HEK293 (cell line): ENCODE data around the gene CCBE1.

Source experiments
- CTCF ChIA-PET: fragments of 350-600 bp; formaldehyde crosslinking; extraction: SDS; loops from one replicate; lab custom pipeline; 2021; ENCODE audit warnings: antibody characterized with exemption; lab: Yijun Ruan, JAX
- POLR2A ChIA-PET: fragments of 300-600 bp; formaldehyde crosslinking; extraction: SDS; loops from one replicate; lab custom pipeline; 2020; ENCODE audit warnings: antibody characterized with exemption, inconsistent platforms; lab: Yijun Ruan, JAX
- H3K27ac ChIP-seq: fragments of 200-500 bp; sonication (Bioruptor generic); 2 replicates; pipeline ENCODE4 v1.5.1; 2014; ENCODE audit warnings: low read depth, low read length, control low read depth, inconsistent platforms; ENCODE audit errors: extremely low read depth
- H3K36me3 ChIP-seq, 2 experiments: fragments of 200-500 bp in 1 of 2; sonication (Bioruptor generic) in 1 of 2; 1 replicate in 1 of 2; 2 replicates in 1 of 2; pipeline ENCODE4 v1.5.1; 2014 to 2017; ENCODE audit warnings: inconsistent platforms in 2 of 2, low read length in 2 of 2; ENCODE audit not compliant: control insufficient read depth in 2 of 2, insufficient read depth in 1 of 2
- H3K4me1 ChIP-seq: fragments of 200-500 bp; sonication (Bioruptor generic); 2 replicates; pipeline ENCODE4 v1.5.1; 2014; ENCODE audit warnings: mild to moderate bottlenecking, low read length, inconsistent platforms; ENCODE audit not compliant: control insufficient read depth, insufficient read depth
- H3K4me3 ChIP-seq: 2 replicates; pipeline ENCODE4 v1.5.1; 2011; ENCODE audit warnings: low read depth, mild to moderate bottlenecking, control low read depth, low read length, moderate library complexity
- H3K9me3 ChIP-seq: fragments of 200-500 bp; sonication (Bioruptor generic); 2 replicates; pipeline ENCODE4 v1.5.1; 2014; ENCODE audit warnings: low read depth, low read length, inconsistent platforms; ENCODE audit not compliant: control insufficient read depth, insufficient read depth
- BCL11A ChIP-seq: fragments of 450-650 bp; formaldehyde crosslinking; IDR thresholded peaks from 2 replicates; pipeline ENCODE4 v1.5.1; 2016; ENCODE audit warnings: low read depth, missing biosample characterization, missing genetic modification characterization
- KLF10 ChIP-seq: fragments of 450-650 bp; IDR thresholded peaks from 2 replicates; pipeline ENCODE4 v1.5.1; 2018; ENCODE audit warnings: missing biosample characterization, mild to moderate bottlenecking, missing genetic modification characterization
- KLF7 ChIP-seq: fragments of 450-650 bp; formaldehyde crosslinking; IDR thresholded peaks from 2 replicates; pipeline ENCODE4 v1.5.1; 2016; ENCODE audit warnings: missing biosample characterization, missing genetic modification characterization, borderline replicate concordance
- OSR2 ChIP-seq: fragments of 450-650 bp; formaldehyde crosslinking; IDR thresholded peaks from 2 replicates; pipeline ENCODE4 v1.5.1; 2016; ENCODE audit warnings: missing biosample characterization, missing genetic modification characterization
- PRDM1 ChIP-seq: fragments of 450-650 bp; formaldehyde crosslinking; IDR thresholded peaks from 2 replicates; pipeline ENCODE4; 2016; ENCODE audit warnings: missing biosample characterization, missing genetic modification characterization
- SP3 ChIP-seq: fragments of 450-650 bp; formaldehyde crosslinking; IDR thresholded peaks from 2 replicates; pipeline ENCODE4 v1.5.1; 2016; ENCODE audit warnings: missing biosample characterization, missing genetic modification characterization
- TRIM28 ChIP-seq: IDR thresholded peaks from 2 replicates; pipeline ENCODE4 v1.6.1; 2011; ENCODE audit warnings: low read length, control low read depth, borderline replicate concordance
- ZNF112 ChIP-seq: fragments of 450-650 bp; formaldehyde crosslinking; IDR thresholded peaks from 2 replicates; pipeline ENCODE4 v1.5.0; 2017; ENCODE audit warnings: missing biosample characterization, missing genetic modification characterization
- ZNF114 ChIP-seq: fragments of 450-650 bp; formaldehyde crosslinking; IDR thresholded peaks from 2 replicates; pipeline ENCODE4 v1.5.0; 2017; ENCODE audit warnings: missing biosample characterization, missing genetic modification characterization
- ZNF391 ChIP-seq: fragments of 450-650 bp; formaldehyde crosslinking; IDR thresholded peaks from 2 replicates; pipeline ENCODE4 v1.5.1; 2016; ENCODE audit warnings: low read depth, missing biosample characterization, missing genetic modification characterization, borderline replicate concordance
- ZNF513 ChIP-seq: fragments of 450-650 bp; IDR thresholded peaks from 2 replicates; pipeline ENCODE4 v1.5.1; 2018; ENCODE audit warnings: missing biosample characterization, missing genetic modification characterization
- ZNF529 ChIP-seq: fragments of 450-650 bp; formaldehyde crosslinking; IDR thresholded peaks from 2 replicates; pipeline ENCODE4 v1.5.1; 2017; ENCODE audit warnings: missing genetic modification characterization, missing biosample characterization; ENCODE audit not compliant: insufficient replicate concordance
- ZNF544 ChIP-seq: fragments of 450-650 bp; formaldehyde crosslinking; IDR thresholded peaks from 2 replicates; pipeline ENCODE4 v1.5.0; 2017; ENCODE audit warnings: missing biosample characterization, missing genetic modification characterization
- ZNF677 ChIP-seq: fragments of 450-650 bp; IDR thresholded peaks from 2 replicates; pipeline ENCODE4 v1.5.0; 2018; ENCODE audit warnings: missing biosample characterization, mild to moderate bottlenecking, missing genetic modification characterization, moderate library complexity
- TF ChIP-seq, protein P1 (sequence below): fragments of 450-650 bp; formaldehyde crosslinking; conservative IDR thresholded peaks from 2 replicates; pipeline ENCODE4 v1.5.1; 2016; ENCODE audit warnings: low read depth, missing biosample characterization, missing genetic modification characterization
- TF ChIP-seq, protein P2 (sequence below): sonication (generic); formaldehyde crosslinking; IDR thresholded peaks from 2 replicates; pipeline ENCODE4 v1.8.1; 2022; ENCODE audit warnings: mild to moderate bottlenecking, moderate library complexity, missing genetic modification reagents

CCBE1 gene

DNA sequence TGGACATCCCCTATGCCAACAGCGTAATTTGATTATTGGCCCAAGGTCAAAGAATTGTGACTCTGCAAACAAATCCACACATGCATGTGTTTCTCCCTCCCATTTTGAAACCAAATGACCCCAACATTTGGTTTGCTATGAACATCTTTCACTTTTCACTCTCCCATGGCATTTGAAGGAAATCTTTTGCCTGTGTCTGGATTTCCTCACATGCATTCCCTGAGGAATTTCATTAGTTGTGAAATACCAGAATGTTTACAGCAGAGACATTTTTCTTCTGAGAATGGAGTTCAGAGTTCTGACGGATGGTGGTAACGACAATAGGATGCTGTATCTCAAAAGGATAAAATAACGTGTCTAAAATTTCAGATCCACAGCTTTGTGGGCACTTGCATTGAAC is 277.8 kb downstream of the CCBE1 start:
- ChIA-PET POLR2A (interaction anchor here (0.8 kb wide), 1 partner anchor 791 kb away, joined by 3 read pairs; the partner anchor contains the start of gene ALPK2), CTCF (interaction anchor here (0.6 to 3.1 kb wide), 3 partner anchors 17 to 171 kb away, joined by 3 to 12 read pairs (median 5); no protein-coding TSS in a partner anchor)
- no peaks in the 10 kb centered on the region for H3K36me3 ChIP-seq
- no peak overlapping the region for H3K4me3 ChIP-seq
- no peaks in the 10 kb centered on the region for H3K4me1 ChIP-seq
- no peak overlapping the region for H3K27ac ChIP-seq
- H3K9me3 ChIP-seq: no peaks in the 10 kb centered on the region
- TF ChIP-seq PRDM1: peak; percentile 48
- TF ChIP-seq SP3: no peak

GRCh38 chr18:59416818-59417217 is 280.4 kb downstream of the CCBE1 start:
- Histone ChIP-seq H3K27ac (no peak overlapping the region), H3K36me3 (no peaks in the 10 kb centered on the region)
- no peak for TF ChIP-seq TRIM28
- TF ChIP-seq KLF10: no peak
- no peak for TF ChIP-seq ZNF529 (tag by site-specific recombination)
- no peak for TF ChIP-seq OSR2
- TF ChIP-seq ZNF391 (tag by site-specific recombination): no peak
- no peak for TF ChIP-seq ZNF513 (tag by site-specific recombination)
- TF ChIP-seq, protein P1, sequence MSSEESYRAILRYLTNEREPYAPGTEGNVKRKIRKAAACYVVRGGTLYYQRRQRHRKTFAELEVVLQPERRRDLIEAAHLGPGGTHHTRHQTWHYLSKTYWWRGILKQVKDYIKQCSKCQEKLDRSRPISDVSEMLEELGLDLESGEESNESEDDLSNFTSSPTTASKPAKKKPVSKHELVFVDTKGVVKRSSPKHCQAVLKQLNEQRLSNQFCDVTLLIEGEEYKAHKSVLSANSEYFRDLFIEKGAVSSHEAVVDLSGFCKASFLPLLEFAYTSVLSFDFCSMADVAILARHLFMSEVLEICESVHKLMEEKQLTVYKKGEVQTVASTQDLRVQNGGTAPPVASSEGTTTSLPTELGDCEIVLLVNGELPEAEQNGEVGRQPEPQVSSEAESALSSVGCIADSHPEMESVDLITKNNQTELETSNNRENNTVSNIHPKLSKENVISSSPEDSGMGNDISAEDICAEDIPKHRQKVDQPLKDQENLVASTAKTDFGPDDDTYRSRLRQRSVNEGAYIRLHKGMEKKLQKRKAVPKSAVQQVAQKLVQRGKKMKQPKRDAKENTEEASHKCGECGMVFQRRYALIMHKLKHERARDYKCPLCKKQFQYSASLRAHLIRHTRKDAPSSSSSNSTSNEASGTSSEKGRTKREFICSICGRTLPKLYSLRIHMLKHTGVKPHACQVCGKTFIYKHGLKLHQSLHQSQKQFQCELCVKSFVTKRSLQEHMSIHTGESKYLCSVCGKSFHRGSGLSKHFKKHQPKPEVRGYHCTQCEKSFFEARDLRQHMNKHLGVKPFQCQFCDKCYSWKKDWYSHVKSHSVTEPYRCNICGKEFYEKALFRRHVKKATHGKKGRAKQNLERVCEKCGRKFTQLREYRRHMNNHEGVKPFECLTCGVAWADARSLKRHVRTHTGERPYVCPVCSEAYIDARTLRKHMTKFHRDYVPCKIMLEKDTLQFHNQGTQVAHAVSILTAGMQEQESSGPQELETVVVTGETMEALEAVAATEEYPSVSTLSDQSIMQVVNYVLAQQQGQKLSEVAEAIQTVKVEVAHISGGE (tag by site-specific recombination): no peak
- no peak for TF ChIP-seq ZNF114
- TF ChIP-seq, protein P2, sequence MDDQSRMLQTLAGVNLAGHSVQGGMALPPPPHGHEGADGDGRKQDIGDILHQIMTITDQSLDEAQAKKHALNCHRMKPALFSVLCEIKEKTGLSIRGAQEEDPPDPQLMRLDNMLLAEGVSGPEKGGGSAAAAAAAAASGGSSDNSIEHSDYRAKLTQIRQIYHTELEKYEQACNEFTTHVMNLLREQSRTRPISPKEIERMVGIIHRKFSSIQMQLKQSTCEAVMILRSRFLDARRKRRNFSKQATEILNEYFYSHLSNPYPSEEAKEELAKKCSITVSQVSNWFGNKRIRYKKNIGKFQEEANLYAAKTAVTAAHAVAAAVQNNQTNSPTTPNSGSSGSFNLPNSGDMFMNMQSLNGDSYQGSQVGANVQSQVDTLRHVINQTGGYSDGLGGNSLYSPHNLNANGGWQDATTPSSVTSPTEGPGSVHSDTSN (CRISPR knock-in tag): no peak
- no peak for TF ChIP-seq ZNF112
- no peak for TF ChIP-seq KLF7 (tag by site-specific recombination)
- TF ChIP-seq ZNF677: no peak
- TF ChIP-seq, all 188 proteins: peak for 0
- CTCF ChIA-PET: interaction anchor here (1.6 to 2.9 kb wide), 2 partner anchors 14 to 407 kb away, joined by 5 to 15 read pairs; no protein-coding TSS in a partner anchor
- Histone ChIP-seq H3K4me3 (no peak overlapping the region), H3K9me3 (no peaks in the 10 kb centered on the region), H3K4me1 (no peaks in the 10 kb centered on the region)
- POLR2A ChIA-PET: no interaction called here

GRCh38 chr18:59414111-59414653 is 283.0 kb downstream of the CCBE1 start:
- Histone ChIP-seq H3K27ac (no peak overlapping the region), H3K4me1 (no peaks in the 10 kb centered on the region), H3K36me3 (no peaks in the 10 kb centered on the region), H3K9me3 (no peaks in the 10 kb centered on the region)
- POLR2A ChIA-PET: no interaction called here
- CTCF ChIA-PET: interaction anchor here (0.6 to 1.7 kb wide), 4 partner anchors 11 to 409 kb away, joined by 3 to 7 read pairs (median 4); no protein-coding TSS in a partner anchor
- TF ChIP-seq ZNF544 (tag by site-specific recombination) (no peak), BCL11A (no peak)
- TF ChIP-seq, all 188 proteins: peak for 0
- H3K4me3 ChIP-seq: no peak overlapping the region
